Measurements from ENCODE around the gene XYLT1. TPM values are rescaled to one million over a fixed set of nuclear protein-coding genes. Genes with fewer than 3 reads are reported as not detected.

The XYLT1 gene
- total RNA-seq, 1 donor from 2014 or later, result 0.23 TPM

DNA sequence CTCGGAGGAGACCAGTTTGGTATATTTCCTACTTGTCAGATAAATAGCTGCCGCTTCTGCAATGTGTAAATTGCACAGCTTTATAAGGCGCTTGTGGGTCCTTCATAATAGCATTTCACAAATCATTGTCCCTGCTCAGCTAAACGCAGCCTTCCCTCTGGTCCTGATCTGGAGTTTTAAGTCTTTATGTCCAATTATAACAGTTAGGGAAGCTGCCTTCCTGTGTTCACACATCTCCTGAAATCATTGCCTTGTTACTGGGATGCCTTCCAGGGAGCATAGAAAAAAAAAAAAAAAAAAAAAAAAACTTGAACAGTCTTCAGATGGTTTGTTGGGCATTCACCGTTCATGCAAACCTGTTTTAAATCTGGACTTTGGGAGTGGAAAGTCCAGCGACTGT, 342.0 kb downstream of the XYLT1 start:
- TF ChIP-seq, protein P1, sequence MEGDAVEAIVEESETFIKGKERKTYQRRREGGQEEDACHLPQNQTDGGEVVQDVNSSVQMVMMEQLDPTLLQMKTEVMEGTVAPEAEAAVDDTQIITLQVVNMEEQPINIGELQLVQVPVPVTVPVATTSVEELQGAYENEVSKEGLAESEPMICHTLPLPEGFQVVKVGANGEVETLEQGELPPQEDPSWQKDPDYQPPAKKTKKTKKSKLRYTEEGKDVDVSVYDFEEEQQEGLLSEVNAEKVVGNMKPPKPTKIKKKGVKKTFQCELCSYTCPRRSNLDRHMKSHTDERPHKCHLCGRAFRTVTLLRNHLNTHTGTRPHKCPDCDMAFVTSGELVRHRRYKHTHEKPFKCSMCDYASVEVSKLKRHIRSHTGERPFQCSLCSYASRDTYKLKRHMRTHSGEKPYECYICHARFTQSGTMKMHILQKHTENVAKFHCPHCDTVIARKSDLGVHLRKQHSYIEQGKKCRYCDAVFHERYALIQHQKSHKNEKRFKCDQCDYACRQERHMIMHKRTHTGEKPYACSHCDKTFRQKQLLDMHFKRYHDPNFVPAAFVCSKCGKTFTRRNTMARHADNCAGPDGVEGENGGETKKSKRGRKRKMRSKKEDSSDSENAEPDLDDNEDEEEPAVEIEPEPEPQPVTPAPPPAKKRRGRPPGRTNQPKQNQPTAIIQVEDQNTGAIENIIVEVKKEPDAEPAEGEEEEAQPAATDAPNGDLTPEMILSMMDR (conservative IDR thresholded peaks at IDR 0.05; ENCODE audit: low read depth, low read length), result no peak
- H3K4me3 ChIP-seq (ENCODE audit: low read depth, low read length), result no peak overlapping the region

DNA sequence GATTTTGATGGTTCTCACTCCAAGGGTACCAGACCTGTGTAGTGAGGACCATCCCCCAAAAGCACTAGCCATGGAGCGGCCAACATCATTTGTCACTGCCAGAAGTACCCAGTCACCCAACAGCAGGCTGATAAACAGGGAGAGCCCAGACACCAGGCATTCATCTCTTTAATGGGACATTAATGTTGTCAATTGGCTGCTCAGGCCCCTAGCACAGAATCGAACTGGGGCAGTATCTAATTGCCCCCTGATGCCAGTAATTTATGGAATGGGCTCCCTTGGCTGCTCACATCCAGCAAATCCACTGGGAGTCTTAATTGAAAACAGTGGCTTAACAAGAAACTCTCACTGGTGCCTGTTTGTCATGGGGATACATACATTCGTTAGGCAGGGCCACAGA, 344.6 kb downstream of the XYLT1 start:
- no peak overlapping the region for H3K4me3 ChIP-seq (ENCODE audit: low read depth, low read length)
- no peak for DNase-seq (ENCODE audit: low read depth)
- TF ChIP-seq, protein P1 (conservative IDR thresholded peaks at IDR 0.05; ENCODE audit: low read depth, low read length), result no peak

More for the DNA sequence above, 342.0 kb downstream of the XYLT1 start:
- DNase-seq (ENCODE audit: low read depth), result no peak

DNA sequence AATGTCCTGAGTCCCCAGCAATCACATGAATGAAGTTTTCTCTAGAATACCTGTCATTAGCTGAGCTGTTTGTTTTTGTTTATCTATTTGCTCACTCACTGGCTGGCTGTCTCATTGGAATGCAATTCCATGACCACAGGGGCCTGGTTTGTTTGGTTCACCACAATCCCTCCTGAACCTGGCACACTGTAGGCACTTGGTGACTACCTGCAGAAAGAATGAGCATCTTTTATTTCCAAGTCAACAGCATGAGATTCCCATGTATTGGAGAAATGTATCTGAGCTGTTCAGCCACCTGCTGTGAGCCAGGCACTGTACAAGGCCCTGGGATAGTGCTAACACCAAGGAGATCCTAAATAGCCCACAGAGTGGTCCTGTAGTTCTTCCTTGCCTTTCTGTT, 345.1 kb downstream of the XYLT1 start:
- DNase-seq (ENCODE audit: low read depth), result no peak
- TF ChIP-seq, protein P1 (conservative IDR thresholded peaks at IDR 0.05; ENCODE audit: low read depth, low read length), result no peak
- H3K4me3 ChIP-seq (ENCODE audit: low read depth, low read length), result no peak overlapping the region

DNA sequence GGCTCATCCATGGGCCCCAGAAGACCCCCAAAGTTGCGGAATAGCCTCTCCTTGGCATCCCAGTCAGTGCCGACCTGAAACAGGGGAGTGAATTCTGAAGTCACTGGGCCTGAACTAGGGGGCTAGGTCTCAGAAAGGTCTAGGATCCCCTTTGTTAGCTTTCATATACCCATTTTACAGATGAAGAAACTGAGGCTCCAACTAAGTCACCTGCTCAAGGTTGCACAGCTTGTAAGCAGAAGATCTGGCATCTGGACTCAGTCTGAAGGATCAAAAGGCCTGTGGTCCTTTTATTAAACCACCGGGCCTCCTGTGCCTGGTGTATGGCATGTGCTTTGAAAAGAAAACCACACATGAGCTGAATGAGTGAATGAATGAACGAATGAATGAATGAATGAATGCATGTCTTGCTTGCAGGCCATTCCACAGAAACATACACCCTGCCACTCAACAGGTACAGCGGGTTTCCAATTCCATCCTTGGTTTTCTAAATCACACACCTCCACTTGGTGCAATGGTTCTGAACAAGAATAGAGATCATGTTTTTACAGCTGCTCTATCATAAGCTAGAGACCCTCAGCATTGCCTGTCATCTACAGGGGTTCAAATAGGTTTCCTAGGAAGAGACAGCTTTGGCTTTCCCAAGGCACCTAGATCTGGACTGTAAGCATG, 352.7 kb downstream of the XYLT1 start:
- H3K4me3 ChIP-seq (ENCODE audit: low read depth, low read length), result no peak overlapping the region
- no peak for DNase-seq (ENCODE audit: low read depth)
- TF ChIP-seq, protein P1 (conservative IDR thresholded peaks at IDR 0.05; ENCODE audit: low read depth, low read length), result no peak

DNA sequence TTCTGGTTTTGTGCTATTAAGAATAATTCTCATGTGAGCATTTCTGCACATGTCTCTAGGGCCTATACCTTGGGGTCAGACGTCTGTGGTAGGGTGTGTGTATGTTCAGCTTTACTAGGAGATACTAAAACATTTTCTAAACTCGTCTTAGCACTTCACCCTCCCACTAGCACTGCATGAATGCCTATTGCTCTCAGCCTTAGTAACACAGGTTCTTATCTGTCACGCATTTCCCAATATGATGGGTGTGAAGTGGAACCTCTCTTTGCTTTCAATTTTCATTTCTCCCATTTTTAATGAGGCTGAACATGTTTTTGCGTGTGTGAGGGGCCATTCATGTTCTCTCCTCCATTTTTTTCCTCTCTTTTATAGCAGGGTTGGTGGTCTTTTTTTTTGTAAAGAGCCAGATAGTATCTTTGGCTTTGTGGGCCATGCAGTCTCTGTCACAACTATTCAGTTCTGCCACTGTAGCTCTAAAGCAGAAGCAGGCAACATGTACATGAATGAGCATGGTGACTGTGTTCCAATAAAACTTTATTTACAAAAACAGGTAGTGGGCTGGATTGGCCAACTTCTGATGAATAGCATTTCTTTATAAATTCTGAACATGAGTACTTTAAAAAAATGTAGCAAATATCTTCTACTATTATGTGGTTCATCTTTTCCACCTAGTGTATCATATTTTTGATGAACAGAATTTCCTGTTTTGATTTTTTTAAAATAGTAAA, 354.0 kb downstream of the XYLT1 start:
- TF ChIP-seq, protein P1 (conservative IDR thresholded peaks at IDR 0.05; ENCODE audit: low read depth, low read length), result no peak
- H3K4me3 ChIP-seq (ENCODE audit: low read depth, low read length), result no peak overlapping the region
- DNase-seq (ENCODE audit: low read depth), result no peak

DNA sequence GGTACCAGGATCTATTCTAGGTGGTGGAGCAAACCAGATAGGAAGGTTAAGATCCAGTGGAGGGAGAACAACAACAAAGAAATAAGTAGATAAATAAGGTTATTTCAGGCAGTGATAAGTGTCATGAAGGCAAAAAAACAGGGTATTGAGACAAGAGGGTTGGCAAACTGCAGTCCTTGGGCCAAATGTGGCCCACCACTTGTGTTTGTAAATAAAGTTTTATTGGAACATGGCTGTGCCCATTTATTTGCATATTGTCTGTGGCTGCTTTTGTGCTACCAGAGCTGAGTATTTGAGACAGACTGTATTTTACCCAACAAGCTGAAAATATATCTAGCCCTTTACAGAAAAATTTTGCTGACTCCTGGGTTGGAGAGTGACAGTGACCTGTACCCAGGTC, 361.3 kb downstream of the XYLT1 start:
- TF ChIP-seq, protein P1 (conservative IDR thresholded peaks at IDR 0.05; ENCODE audit: low read depth, low read length), result no peak
- no peak for DNase-seq (ENCODE audit: low read depth)

More for the DNA sequence above, 361.3 kb downstream of the XYLT1 start:
- H3K4me3 ChIP-seq (ENCODE audit: low read depth, low read length), result no peak overlapping the region
